Brain microvascular endothelial cell (primary cell): ENCODE results near the gene C1orf87.

ENCODE experiments used
- DNase-seq: peaks from one replicate; pipeline ENCODE4 v3.0.0-alpha.2; 2020
- H3K27ac ChIP-seq: fragments of 250-450 bp; sonication (Bioruptor Pico); 2 replicates; pipeline ENCODE4 v1.5.1; 2020; ENCODE audit warnings: mild to moderate bottlenecking, moderate library complexity
- H3K27me3 ChIP-seq: fragments of 250-450 bp; sonication (Bioruptor Pico); replicated peaks from 2 replicates; pipeline ENCODE4 v1.5.1; 2020; ENCODE audit warnings: mild to moderate bottlenecking
- H3K36me3 ChIP-seq: fragments of 250-450 bp; sonication (Bioruptor Pico); replicated peaks from 2 replicates; pipeline ENCODE4 v1.5.1; 2020; ENCODE audit warnings: mild to moderate bottlenecking
- H3K4me3 ChIP-seq: 2 replicates; pipeline ENCODE4 v1.5.1; 2011; ENCODE audit warnings: low read depth, mild to moderate bottlenecking, control low read depth, low read length, moderate library complexity
- CTCF ChIP-seq: IDR thresholded peaks from 2 replicates; pipeline ENCODE4 v1.5.1; 2011; ENCODE audit warnings: low read depth, mild to moderate bottlenecking, moderate library complexity, low read length, control low read depth, inconsistent platforms; ENCODE audit errors: missing control alignments
- in situ Hi-C: cut with HindIII; loops from 2 replicates; pipeline ENCODE4 v1.10.0; 2017; ENCODE audit warnings: low sequenced_read_pairs, low pct_ligation_motif_present

Gene C1orf87

GRCh38 chr1:60041783-60042182, 31.8 kb downstream of the C1orf87 start:
- DNase-seq, result no peak
- TF ChIP-seq CTCF, result no peak
- Histone ChIP-seq H3K27ac (no peak overlapping the region), H3K36me3 (no peaks in the 10 kb centered on the region), H3K27me3 (no peaks in the 10 kb centered on the region), H3K4me3 (no peak overlapping the region)
- in situ Hi-C loops, result no loop called here

GRCh38 chr1:60037669-60038068, 35.9 kb downstream of the C1orf87 start:
- in situ Hi-C loops, result no loop called here
- no peak for TF ChIP-seq CTCF
- DNase-seq, result no peak
- Histone ChIP-seq H3K27ac (no peak overlapping the region), H3K27me3 (no peaks in the 10 kb centered on the region), H3K4me3 (no peak overlapping the region), H3K36me3 (no peaks in the 10 kb centered on the region)

DNA sequence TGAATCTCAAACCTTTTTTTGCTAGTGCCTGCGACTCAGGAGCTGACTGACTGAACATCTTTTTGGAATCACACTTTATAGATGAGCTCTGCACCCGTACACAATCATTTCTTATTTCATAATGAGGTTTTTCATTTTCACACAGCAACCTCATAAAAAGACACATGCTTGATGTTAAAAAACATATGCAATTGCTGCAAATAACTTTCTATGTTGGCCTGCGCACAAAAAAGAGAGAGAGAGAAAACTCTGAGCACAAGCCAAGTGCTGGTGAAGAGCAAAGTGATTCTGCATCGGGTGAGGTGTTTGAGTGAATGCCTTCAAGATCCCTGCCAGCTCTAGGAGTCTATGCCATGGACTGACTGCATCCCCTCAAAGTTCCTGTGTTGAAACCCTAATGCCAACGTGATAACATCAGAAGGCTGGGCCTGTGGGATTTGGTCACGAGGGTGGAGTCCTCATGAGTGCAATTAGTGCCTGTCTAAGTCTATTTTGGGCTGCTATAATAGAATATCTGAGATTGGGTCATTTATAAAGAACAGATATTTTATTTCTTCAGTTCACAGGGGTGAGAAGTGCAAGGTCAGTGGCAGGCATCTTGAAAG, 36.6 kb downstream of the C1orf87 start:
- H3K36me3 ChIP-seq, result no peaks in the 10 kb centered on the region
- DNase-seq, result no peak
- TF ChIP-seq CTCF, result no peak
- in situ Hi-C loops, result no loop called here
- H3K27me3 ChIP-seq, result no peaks in the 10 kb centered on the region
- H3K27ac ChIP-seq, result no peak overlapping the region
- H3K4me3 ChIP-seq, result no peak overlapping the region

GRCh38 chr1:60035921-60036320, 37.6 kb downstream of the C1orf87 start:
- DNase-seq, result no peak
- in situ Hi-C loops, result no loop called here

DNA sequence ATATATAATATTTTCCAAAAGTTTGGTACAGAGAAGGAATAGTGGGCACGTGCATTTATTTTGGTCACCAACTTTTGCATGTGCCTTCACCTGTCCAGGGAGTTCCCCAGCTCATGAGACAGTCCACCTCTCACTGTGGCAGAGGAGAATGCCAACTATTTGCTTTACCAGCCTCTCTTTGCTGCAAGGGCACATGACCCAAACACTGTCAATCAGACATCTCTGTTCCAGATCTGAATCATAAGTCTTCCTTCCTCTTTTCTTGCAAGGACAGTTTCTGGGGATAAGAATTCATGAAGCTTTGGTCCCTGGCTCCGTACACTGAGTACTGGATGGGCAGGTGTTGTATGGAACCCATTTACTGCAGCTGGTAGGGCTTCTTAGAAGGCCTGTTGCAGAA, 38.6 kb downstream of the C1orf87 start:
- no peak for DNase-seq
- no peak overlapping the region for H3K4me3 ChIP-seq
- in situ Hi-C loops, result no loop called here
- no peak for TF ChIP-seq CTCF
- no peak overlapping the region for H3K27ac ChIP-seq
- H3K36me3 ChIP-seq, result no peaks in the 10 kb centered on the region
- no peaks in the 10 kb centered on the region for H3K27me3 ChIP-seq

More at GRCh38 chr1:60035921-60036320, 37.6 kb downstream of the C1orf87 start:
- no peak for TF ChIP-seq CTCF
- Histone ChIP-seq H3K4me3 (no peak overlapping the region), H3K36me3 (no peaks in the 10 kb centered on the region), H3K27me3 (no peaks in the 10 kb centered on the region), H3K27ac (no peak overlapping the region)

- H3K36me3 ChIP-seq, result no peaks in the 10 kb centered on the region
- H3K27me3 ChIP-seq, result no peaks in the 10 kb centered on the region
- H3K27ac ChIP-seq, result no peak overlapping the region
- no peak overlapping the region for H3K4me3 ChIP-seq
- no peak for TF ChIP-seq CTCF
- in situ Hi-C loops, result no loop called here
- no peak for DNase-seq
Observed at GRCh38 chr1:60033066-60033465, 40.5 kb downstream of the C1orf87 start.
